DND-41 (cell line): ENCODE results near the gene CARD19.

Experiments
- ATAC-seq: fragments of 200-7000 bp; cut with Tn5 transposase; 3 replicates; pipeline ENCODE4 v1.9.1; 2021; ENCODE audit warnings: low read depth; ENCODE audit not compliant: insufficient read depth
- DNase-seq: peaks from one replicate; pipeline ENCODE4 v3.0.0-alpha.2; 2020
- H2AFZ ChIP-seq: 2 replicates; pipeline ENCODE4 v1.6.0; 2012; ENCODE audit warnings: low read depth, low read length
- H3K27ac ChIP-seq: 2 replicates; pipeline ENCODE4 v1.5.1; 2012; ENCODE audit warnings: low read length, inconsistent platforms
- H3K27me3 ChIP-seq: fragments of 200-600 bp; sonication (generic); 2 replicates; pipeline ENCODE4 v1.6.0; 2012; ENCODE audit warnings: low read length, mild to moderate bottlenecking, inconsistent platforms; ENCODE audit not compliant: insufficient read depth, poor library complexity
- H3K36me3 ChIP-seq: 2 replicates; pipeline ENCODE4 v1.5.1; 2012; ENCODE audit warnings: low read length, inconsistent platforms; ENCODE audit not compliant: insufficient read depth
- H3K4me1 ChIP-seq: 2 replicates; pipeline ENCODE4 v1.5.1; 2012; ENCODE audit warnings: mild to moderate bottlenecking, low read length; ENCODE audit not compliant: insufficient read depth
- H3K4me2 ChIP-seq: 2 replicates; pipeline ENCODE4 v1.6.0; 2012; ENCODE audit warnings: mild to moderate bottlenecking, moderate library complexity, low read length, inconsistent platforms; ENCODE audit not compliant: insufficient read depth
- H3K4me3 ChIP-seq, 2 experiments: fragments of 200-600 bp in 1 of 2; shearing (Covaris generic) in 1 of 2; 2 replicates each; pipeline ENCODE4 v1.5.1; 2012 to 2016; ENCODE audit warnings: inconsistent platforms in 2 of 2, low read length in 2 of 2, mild to moderate bottlenecking in 2 of 2, low read depth in 1 of 2, moderate library complexity in 1 of 2
- H3K79me2 ChIP-seq: 2 replicates; pipeline ENCODE4 v1.6.0; 2012; ENCODE audit warnings: low read length, inconsistent platforms; ENCODE audit not compliant: insufficient read depth
- H3K9ac ChIP-seq: 2 replicates; pipeline ENCODE4 v1.6.0; 2012; ENCODE audit warnings: low read depth, mild to moderate bottlenecking, inconsistent platforms, low read length, moderate library complexity
- H3K9me3 ChIP-seq: 2 replicates; pipeline ENCODE4 v1.5.1; 2012; ENCODE audit warnings: low read length, moderate library complexity, mild to moderate bottlenecking, inconsistent platforms; ENCODE audit not compliant: insufficient read depth, severe bottlenecking
- H4K20me1 ChIP-seq: 2 replicates; pipeline ENCODE4 v1.6.0; 2012; ENCODE audit warnings: low read length; ENCODE audit not compliant: insufficient read depth
- EZH2 ChIP-seq: IDR thresholded peaks from 3 replicates; pipeline ENCODE4 v1.6.1; 2012; ENCODE audit warnings: borderline replicate concordance, low read depth, mild to moderate bottlenecking, moderate library complexity, low read length, inconsistent platforms; ENCODE audit not compliant: severe bottlenecking
- TF ChIP-seq, protein P1 (sequence below): IDR thresholded peaks from 2 replicates; pipeline ENCODE4 v1.5.1; 2012; ENCODE audit warnings: borderline replicate concordance, low read length, moderate library complexity, mild to moderate bottlenecking; ENCODE audit not compliant: poor library complexity, severe bottlenecking; ENCODE audit errors: extremely low read depth

The CARD19 gene

DNA sequence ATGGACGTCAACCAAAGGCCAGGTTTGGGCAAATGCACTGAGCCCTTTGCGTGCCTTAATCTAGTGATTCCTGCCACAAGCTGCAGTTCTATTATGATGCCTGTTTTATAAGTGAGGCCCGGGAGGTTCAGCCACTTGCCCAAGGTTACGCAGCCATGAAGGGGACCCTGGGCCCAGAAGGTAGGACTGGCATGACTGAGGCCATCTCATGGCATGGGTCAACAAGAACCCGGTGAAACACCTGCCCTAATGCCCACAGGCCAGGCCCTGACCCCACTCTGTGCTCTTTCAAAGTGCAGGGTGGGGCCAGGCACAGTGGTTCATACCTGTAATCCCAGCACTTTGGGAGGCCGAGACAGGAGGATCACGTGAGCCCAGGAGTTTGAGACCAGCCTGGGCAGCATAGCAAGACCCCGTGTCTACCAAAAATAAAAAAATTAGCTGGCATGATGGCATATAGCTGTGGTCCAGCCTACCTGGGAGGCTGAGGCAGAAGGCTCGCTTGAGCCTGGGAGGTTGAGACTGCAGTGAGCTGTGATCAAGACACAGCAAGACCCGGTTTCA lies 29.4 kb downstream of the CARD19 start:
- Histone ChIP-seq H4K20me1 (peaks cover 6% of the 10 kb centered on the region; the same call in 1 of the 2 replicates), H3K79me2 (no peaks in the 10 kb centered on the region), H3K4me1 (no peaks in the 10 kb centered on the region), H3K36me3 (peaks cover 9% of the 10 kb centered on the region), H3K4me3 (no peak overlapping the region), H3K27me3 (no peaks in the 10 kb centered on the region), H3K9ac (no peak overlapping the region), H3K4me2 (no peak overlapping the region), H3K9me3 (no peaks in the 10 kb centered on the region), H2AFZ (no peak overlapping the region), H3K27ac (no peak overlapping the region)
- ATAC-seq (no peak), DNase-seq (no peak)
- no peak for TF ChIP-seq EZH2
- TF ChIP-seq, protein P1, sequence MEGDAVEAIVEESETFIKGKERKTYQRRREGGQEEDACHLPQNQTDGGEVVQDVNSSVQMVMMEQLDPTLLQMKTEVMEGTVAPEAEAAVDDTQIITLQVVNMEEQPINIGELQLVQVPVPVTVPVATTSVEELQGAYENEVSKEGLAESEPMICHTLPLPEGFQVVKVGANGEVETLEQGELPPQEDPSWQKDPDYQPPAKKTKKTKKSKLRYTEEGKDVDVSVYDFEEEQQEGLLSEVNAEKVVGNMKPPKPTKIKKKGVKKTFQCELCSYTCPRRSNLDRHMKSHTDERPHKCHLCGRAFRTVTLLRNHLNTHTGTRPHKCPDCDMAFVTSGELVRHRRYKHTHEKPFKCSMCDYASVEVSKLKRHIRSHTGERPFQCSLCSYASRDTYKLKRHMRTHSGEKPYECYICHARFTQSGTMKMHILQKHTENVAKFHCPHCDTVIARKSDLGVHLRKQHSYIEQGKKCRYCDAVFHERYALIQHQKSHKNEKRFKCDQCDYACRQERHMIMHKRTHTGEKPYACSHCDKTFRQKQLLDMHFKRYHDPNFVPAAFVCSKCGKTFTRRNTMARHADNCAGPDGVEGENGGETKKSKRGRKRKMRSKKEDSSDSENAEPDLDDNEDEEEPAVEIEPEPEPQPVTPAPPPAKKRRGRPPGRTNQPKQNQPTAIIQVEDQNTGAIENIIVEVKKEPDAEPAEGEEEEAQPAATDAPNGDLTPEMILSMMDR: no peak

DNA sequence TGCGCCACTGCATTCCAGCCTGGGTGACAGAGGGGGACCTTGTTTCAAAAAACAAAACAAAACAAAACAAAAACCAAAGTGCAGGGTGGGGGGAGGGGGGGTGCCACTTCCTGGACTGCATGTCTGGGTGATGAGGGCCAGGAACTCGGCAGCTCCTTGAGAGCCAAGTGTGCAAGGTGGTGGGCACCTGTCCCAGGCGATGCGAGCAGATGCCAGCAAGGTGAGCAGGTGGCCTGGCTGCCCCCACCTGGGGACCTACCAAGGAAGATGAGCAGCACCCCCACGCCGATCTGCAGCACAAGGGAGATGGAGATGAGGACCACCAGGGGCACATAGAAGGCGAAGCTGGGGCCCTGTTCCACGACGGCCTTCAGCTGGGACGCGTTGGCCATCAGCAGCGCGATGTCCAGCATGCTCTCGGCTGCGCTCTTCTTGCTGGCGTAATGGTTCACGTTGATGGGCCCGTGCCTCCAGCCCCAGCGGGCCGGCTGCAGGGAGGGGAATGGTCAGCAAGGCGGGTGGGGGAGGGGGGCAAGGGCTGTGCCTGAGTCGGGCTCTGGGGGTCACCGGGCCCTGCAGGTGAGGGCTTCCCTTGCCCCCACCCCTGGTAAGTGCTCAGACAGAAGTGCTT lies 30.2 kb downstream of the CARD19 start:
- peaks cover 7% of the 10 kb centered on the region; the same call in 1 of the 2 replicates for H4K20me1 ChIP-seq
- no peak overlapping the region for H3K4me2 ChIP-seq
- TF ChIP-seq, protein P1: no peak
- TF ChIP-seq EZH2: no peak
- H3K27me3 ChIP-seq: no peaks in the 10 kb centered on the region
- H3K36me3 ChIP-seq: peaks cover 9% of the 10 kb centered on the region
- no peak for DNase-seq
- no peak overlapping the region for H2AFZ ChIP-seq
- H3K9ac ChIP-seq: no peak overlapping the region
- H3K9me3 ChIP-seq: no peaks in the 10 kb centered on the region
- H3K79me2 ChIP-seq: 0 out of 2 replicates have a peak, but pooled peaks cover 1% of the 10 kb centered on the region
- no peak overlapping the region for H3K4me3 ChIP-seq
- no peak overlapping the region for H3K27ac ChIP-seq
- ATAC-seq: no peak
- H3K4me1 ChIP-seq: peaks cover under 1% of the 10 kb centered on the region; the same call in 1 of the 2 replicates

DNA sequence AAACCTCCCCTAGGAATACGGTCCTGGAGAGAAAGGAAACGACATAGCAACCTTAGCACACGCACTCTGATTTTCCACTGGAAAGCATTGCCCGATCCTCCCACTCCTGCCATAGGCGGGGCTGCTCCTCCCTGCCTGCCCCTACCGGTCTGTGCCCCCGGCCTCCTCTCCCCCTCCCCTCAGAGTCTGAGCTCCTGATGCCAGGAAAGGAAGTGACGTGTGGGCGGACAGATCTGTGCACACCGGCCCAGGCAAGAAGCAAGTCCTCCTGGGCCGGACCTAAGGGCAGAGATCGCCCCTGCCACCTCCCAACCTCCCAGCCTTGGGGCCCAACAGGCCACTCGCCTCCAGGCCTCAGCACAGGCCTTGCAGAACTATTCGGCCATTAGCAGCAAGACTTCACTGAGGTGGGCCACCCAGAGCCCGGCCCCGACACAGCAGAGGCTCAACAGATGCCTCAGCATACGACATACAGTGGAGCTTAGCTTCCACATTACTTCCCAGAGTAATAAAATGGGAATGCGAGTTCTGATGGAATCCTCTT lies 30.9 kb downstream of the CARD19 start:
- H4K20me1 ChIP-seq: peaks cover 12% of the 10 kb centered on the region; the same call in 1 of the 2 replicates
- TF ChIP-seq, protein P1: no peak
- no peak for TF ChIP-seq EZH2
- no peaks in the 10 kb centered on the region for H3K9me3 ChIP-seq
- no peak overlapping the region for H3K4me2 ChIP-seq
- no peak overlapping the region for H3K4me3 ChIP-seq
- ATAC-seq: no peak
- no peak overlapping the region for H3K9ac ChIP-seq
- H2AFZ ChIP-seq: no peak overlapping the region
- no peaks in the 10 kb centered on the region for H3K27me3 ChIP-seq
- no peak overlapping the region for H3K27ac ChIP-seq
- H3K79me2 ChIP-seq: 0 out of 2 replicates have a peak, but pooled peaks cover 3% of the 10 kb centered on the region
- no peak for DNase-seq
- peaks cover 4% of the 10 kb centered on the region; the same call in 1 of the 2 replicates for H3K4me1 ChIP-seq
- H3K36me3 ChIP-seq: peaks cover 4% of the 10 kb centered on the region
